Measurements from ENCODE around the gene TFIP11.

Gene TFIP11

GRCh38 chr22:26512149-26512793 lies at the start of gene TFIP11:
Gene TFIP11 (minus strand): TSS chr22:26512473. CDS start chr22:26510272, 2,201 bp downstream.
- no peak for TF ChIP-seq CTCF (IDR thresholded peaks at IDR 0.05)

- TF ChIP-seq CTCF (IDR thresholded peaks at IDR 0.05) = no peak
Observed at GRCh38 chr22:26561756-26562417, 49.6 kb upstream of the TFIP11 start.

- no peak for TF ChIP-seq CTCF (IDR thresholded peaks at IDR 0.05)
Observed at GRCh38 chr22:26559961-26560575, 47.8 kb upstream of the TFIP11 start.

- no peak for TF ChIP-seq CTCF (IDR thresholded peaks at IDR 0.05)
Observed at GRCh38 chr22:26558248-26558895, 46.1 kb upstream of the TFIP11 start.

- no peak for TF ChIP-seq CTCF (IDR thresholded peaks at IDR 0.05)
Observed at GRCh38 chr22:26556904-26557303, 44.6 kb upstream of the TFIP11 start.

GRCh38 chr22:26555478-26555877 lies 43.2 kb upstream of the TFIP11 start:
- TF ChIP-seq CTCF (IDR thresholded peaks at IDR 0.05) = no peak

GRCh38 chr22:26554956-26555355 lies 42.7 kb upstream of the TFIP11 start:
- TF ChIP-seq CTCF (IDR thresholded peaks at IDR 0.05) = no peak

All from LNCAP (cell line).